Brain microvascular endothelial cell (primary cell): Measurements from ENCODE around the gene PPP1R12C.
"Not testable (repeated sequence)": the region's sequence is repeated elsewhere in the genome, so short reads cannot be mapped to it uniquely, and the experiment has no call there.

Source experiments
- DNase-seq: peaks from one replicate; pipeline ENCODE4 v3.0.0-alpha.2; 2020
- H3K27ac ChIP-seq: fragments of 250-450 bp; sonication (Bioruptor Pico); 2 replicates; pipeline ENCODE4 v1.5.1; 2020; ENCODE audit warnings: mild to moderate bottlenecking, moderate library complexity
- H3K27me3 ChIP-seq: fragments of 250-450 bp; sonication (Bioruptor Pico); replicated peaks from 2 replicates; pipeline ENCODE4 v1.5.1; 2020; ENCODE audit warnings: mild to moderate bottlenecking
- H3K36me3 ChIP-seq: fragments of 250-450 bp; sonication (Bioruptor Pico); replicated peaks from 2 replicates; pipeline ENCODE4 v1.5.1; 2020; ENCODE audit warnings: mild to moderate bottlenecking
- H3K4me3 ChIP-seq: 2 replicates; pipeline ENCODE4 v1.5.1; 2011; ENCODE audit warnings: low read depth, mild to moderate bottlenecking, control low read depth, low read length, moderate library complexity
- CTCF ChIP-seq: IDR thresholded peaks from 2 replicates; pipeline ENCODE4 v1.5.1; 2011; ENCODE audit warnings: low read depth, mild to moderate bottlenecking, moderate library complexity, low read length, control low read depth, inconsistent platforms; ENCODE audit errors: missing control alignments
- in situ Hi-C: cut with HindIII; loops from 2 replicates; pipeline ENCODE4 v1.10.0; 2017; ENCODE audit warnings: low sequenced_read_pairs, low pct_ligation_motif_present

PPP1R12C gene

GRCh38 chr19:55160128-55160985 is 42.9 kb upstream of the PPP1R12C start:
- TF ChIP-seq CTCF, result peak; percentile 97
- Histone ChIP-seq H3K27ac (no peak overlapping the region), H3K4me3 (no peak overlapping the region), H3K27me3 (peaks cover 14% of the 10 kb centered on the region), H3K36me3 (no peaks in the 10 kb centered on the region)
- in situ Hi-C loops, result no loop called here
- DNase-seq, result peak; percentile 82

GRCh38 chr19:55158848-55159749 is 41.7 kb upstream of the PPP1R12C start:
- H3K27me3 ChIP-seq, result peaks cover 14% of the 10 kb centered on the region
- no peaks in the 10 kb centered on the region for H3K36me3 ChIP-seq
- no peak for TF ChIP-seq CTCF
- DNase-seq, result peak; percentile 12
- H3K4me3 ChIP-seq, result no peak overlapping the region
- no peak overlapping the region for H3K27ac ChIP-seq
- in situ Hi-C loops, result no loop called here

- no peak overlapping the region for H3K4me3 ChIP-seq
- peaks cover 14% of the 10 kb centered on the region for H3K27me3 ChIP-seq
- in situ Hi-C loops, result no loop called here
- no peaks in the 10 kb centered on the region for H3K36me3 ChIP-seq
- DNase-seq, result no peak
- no peak overlapping the region for H3K27ac ChIP-seq
- no peak for TF ChIP-seq CTCF
Measured at GRCh38 chr19:55158423-55158822, 41.0 kb upstream of the PPP1R12C start.

GRCh38 chr19:55157064-55157908 is 39.8 kb upstream of the PPP1R12C start, which contains the start of gene TNNI3:
TSS of gene TNNI3 (minus strand) at chr19:55157732. CDS start at chr19:55157589, 143 bp downstream.
- DNase-seq, result no peak
- in situ Hi-C loops, result no loop called here
- H3K36me3 ChIP-seq, result no peaks in the 10 kb centered on the region
- no peak within 1 kb of the TSS for H3K27ac ChIP-seq
- H3K27me3 ChIP-seq, result peaks cover 13% of the 10 kb centered on the region
- no peak within 1 kb of the TSS for H3K4me3 ChIP-seq
- TF ChIP-seq CTCF, result no peak

- peak; percentile 50 for DNase-seq
Measured at GRCh38 chr19:55156202-55157063, 39.0 kb upstream of the PPP1R12C start.

GRCh38 chr19:55155784-55156183 is 38.3 kb upstream of the PPP1R12C start:
- H3K27ac ChIP-seq, H3K27me3 ChIP-seq: not testable (repeated sequence)

More at GRCh38 chr19:55156202-55157063, 39.0 kb upstream of the PPP1R12C start:
- H3K27me3 ChIP-seq, result peaks cover 5% of the 10 kb centered on the region
- no peak overlapping the region for H3K4me3 ChIP-seq
- TF ChIP-seq CTCF, result no peak
- H3K27ac ChIP-seq, result no peak overlapping the region
- no peaks in the 10 kb centered on the region for H3K36me3 ChIP-seq
- in situ Hi-C loops, result no loop called here

More at GRCh38 chr19:55155784-55156183, 38.3 kb upstream of the PPP1R12C start:
- DNase-seq, in situ Hi-C loops, H3K36me3 ChIP-seq, H3K4me3 ChIP-seq: not testable (repeated sequence)
